Calu3 (cell line): ENCODE data around the gene STX17. TPM values are rescaled to one million over a fixed set of nuclear protein-coding genes. Genes with fewer than 3 reads are reported as not detected.

Experiments used
- BruUV-seq: library from RNA; stranded (reverse); fragments of 400-500 nt; replicated peaks from 2 replicates; lab custom pipeline; 2021; lab: Mats Ljungman, UMichigan
- CTCF ChIA-PET: fragments of 300-600 bp; sonication (Branson Sonifier 250); formaldehyde crosslinking; loops from one replicate; lab custom pipeline; 2022; ENCODE audit warnings: antibody characterized with exemption; lab: Charles Lee
- DNase-seq: peaks from one replicate; pipeline ENCODE4 v3.0.0; 2022
- H3K27ac Mint-ChIP-seq: one replicate; pipeline ENCODE4 v1.8.0; 2022; ENCODE audit warnings: mixed read lengths; ENCODE audit not compliant: unreplicated experiment
- H3K27me3 Mint-ChIP-seq: one replicate; pipeline ENCODE4 v1.8.0; 2022; ENCODE audit warnings: mixed read lengths; ENCODE audit not compliant: unreplicated experiment
- H3K36me3 Mint-ChIP-seq: one replicate; pipeline ENCODE4 v1.8.0; 2022; ENCODE audit warnings: mild to moderate bottlenecking, moderate library complexity, mixed read lengths; ENCODE audit not compliant: insufficient read depth, unreplicated experiment
- H3K4me1 Mint-ChIP-seq: one replicate; pipeline ENCODE4 v1.8.0; 2022; ENCODE audit warnings: mild to moderate bottlenecking, low read depth, mixed read lengths; ENCODE audit not compliant: unreplicated experiment
- H3K4me3 Mint-ChIP-seq: one replicate; pipeline ENCODE4 v1.8.0; 2022; ENCODE audit warnings: mild to moderate bottlenecking, low read depth, moderate library complexity, mixed read lengths; ENCODE audit not compliant: unreplicated experiment
- H3K9me3 Mint-ChIP-seq: one replicate; pipeline ENCODE4 v1.8.0; 2022; ENCODE audit warnings: low read depth, mixed read lengths; ENCODE audit not compliant: unreplicated experiment
- intact Hi-C: fragments of 100-400 bp; cut with micrococcal nuclease; formaldehyde crosslinking; loops from one replicate; pipeline ENCODE4 v1.10.0; 2022; ENCODE audit not compliant: unreplicated experiment
- total RNA-seq: library from RNA; stranded (reverse); gene quantifications from 2 replicates; pipeline ENCODE4 v1.2.3, GENCODE V29; 2022
- TF ChIP-seq, protein P1 (sequence below): fragments of 200-600 bp; IDR thresholded peaks from one replicate; pipeline ENCODE4 v1.8.0; 2022; ENCODE audit warnings: antibody characterized with exemption; ENCODE audit not compliant: unreplicated experiment

Gene STX17
- total RNA-seq, 1 experiment from 2014 or later = 21.5 TPM

DNA sequence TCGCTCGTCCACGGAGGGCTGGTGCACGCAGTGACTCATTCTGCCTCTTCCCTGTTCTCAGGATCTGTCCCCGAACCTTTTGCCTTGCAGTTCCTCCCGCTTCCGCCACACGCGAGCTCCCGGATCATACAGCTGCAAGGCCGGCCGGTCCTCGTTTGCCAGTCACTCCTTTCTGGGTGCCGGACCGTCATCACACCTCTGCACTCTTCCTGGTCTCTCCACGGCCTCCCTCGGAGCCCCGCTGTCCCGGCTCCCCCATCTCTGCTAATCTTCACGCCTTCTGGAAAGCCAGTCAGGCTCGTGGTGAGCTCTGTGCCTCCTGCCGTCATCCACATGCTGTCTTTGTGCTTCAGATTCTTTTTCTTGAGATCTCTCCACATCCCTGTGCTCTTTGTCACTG is 91.8 kb downstream of the STX17 start:
- TF ChIP-seq, protein P1, sequence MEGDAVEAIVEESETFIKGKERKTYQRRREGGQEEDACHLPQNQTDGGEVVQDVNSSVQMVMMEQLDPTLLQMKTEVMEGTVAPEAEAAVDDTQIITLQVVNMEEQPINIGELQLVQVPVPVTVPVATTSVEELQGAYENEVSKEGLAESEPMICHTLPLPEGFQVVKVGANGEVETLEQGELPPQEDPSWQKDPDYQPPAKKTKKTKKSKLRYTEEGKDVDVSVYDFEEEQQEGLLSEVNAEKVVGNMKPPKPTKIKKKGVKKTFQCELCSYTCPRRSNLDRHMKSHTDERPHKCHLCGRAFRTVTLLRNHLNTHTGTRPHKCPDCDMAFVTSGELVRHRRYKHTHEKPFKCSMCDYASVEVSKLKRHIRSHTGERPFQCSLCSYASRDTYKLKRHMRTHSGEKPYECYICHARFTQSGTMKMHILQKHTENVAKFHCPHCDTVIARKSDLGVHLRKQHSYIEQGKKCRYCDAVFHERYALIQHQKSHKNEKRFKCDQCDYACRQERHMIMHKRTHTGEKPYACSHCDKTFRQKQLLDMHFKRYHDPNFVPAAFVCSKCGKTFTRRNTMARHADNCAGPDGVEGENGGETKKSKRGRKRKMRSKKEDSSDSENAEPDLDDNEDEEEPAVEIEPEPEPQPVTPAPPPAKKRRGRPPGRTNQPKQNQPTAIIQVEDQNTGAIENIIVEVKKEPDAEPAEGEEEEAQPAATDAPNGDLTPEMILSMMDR = no peak
- intact Hi-C loops = no loop called here
- no peaks in the 10 kb centered on the region for H3K4me1 Mint-ChIP-seq
- CTCF ChIA-PET = no interaction called here
- H3K27me3 Mint-ChIP-seq = no peaks in the 10 kb centered on the region
- BruUV-seq = no TSS peak
- no peak for DNase-seq
- H3K4me3 Mint-ChIP-seq = no peak overlapping the region
- no peaks in the 10 kb centered on the region for H3K36me3 Mint-ChIP-seq
- no peak overlapping the region for H3K27ac Mint-ChIP-seq
- H3K9me3 Mint-ChIP-seq = no peaks in the 10 kb centered on the region

DNA sequence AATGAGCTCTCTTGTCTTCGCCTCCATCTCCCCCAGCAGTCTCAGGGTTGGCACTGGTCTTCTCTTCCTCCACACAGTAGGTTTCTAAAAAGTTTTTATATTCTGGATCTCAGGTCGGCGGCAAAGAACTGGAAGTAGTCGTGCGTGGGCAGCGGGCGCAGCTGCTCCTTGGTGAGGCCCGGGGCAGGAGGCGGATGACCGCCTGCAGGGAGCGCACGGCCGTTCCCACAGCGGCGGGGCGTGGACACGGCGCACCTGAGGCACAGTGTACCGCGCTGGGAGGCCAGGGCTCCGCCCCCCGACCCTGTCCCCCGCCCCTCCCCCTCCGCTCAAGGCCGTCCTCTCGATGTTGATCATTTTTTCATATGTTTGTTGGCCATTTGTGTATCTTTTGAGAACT is 92.4 kb downstream of the STX17 start:
- TF ChIP-seq, protein P1 = no peak
- CTCF ChIA-PET = no interaction called here
- BruUV-seq = no TSS peak
- Mint-ChIP-seq H3K4me3 (no peak overlapping the region), H3K9me3 (no peaks in the 10 kb centered on the region), H3K36me3 (no peaks in the 10 kb centered on the region), H3K27ac (no peak overlapping the region), H3K4me1 (no peaks in the 10 kb centered on the region), H3K27me3 (no peaks in the 10 kb centered on the region)
- intact Hi-C loops = no loop called here
- DNase-seq = no peak

- Mint-ChIP-seq H3K9me3 (no peaks in the 10 kb centered on the region), H3K27me3 (no peaks in the 10 kb centered on the region), H3K4me1 (no peaks in the 10 kb centered on the region), H3K27ac (no peak overlapping the region), H3K4me3 (no peak overlapping the region), H3K36me3 (no peaks in the 10 kb centered on the region)
- CTCF ChIA-PET = no interaction called here
- intact Hi-C loops = no loop called here
- no TSS peak for BruUV-seq
- TF ChIP-seq, protein P1 = no peak
- no peak for DNase-seq
Observed at GRCh38 chr9:99999797-100000196, 93.3 kb downstream of the STX17 start.

GRCh38 chr9:100011062-100011681 is 104.7 kb downstream of the STX17 start:
- no TSS peak for BruUV-seq
- H3K27ac Mint-ChIP-seq = no peak overlapping the region
- peak; percentile 13 for DNase-seq
- peaks cover 7% of the 10 kb centered on the region for H3K36me3 Mint-ChIP-seq
- CTCF ChIA-PET = interaction anchor here (0.6 kb wide), 1 partner anchor 1862 kb away, joined by 4 read pairs; no protein-coding TSS in a partner anchor
- intact Hi-C loops = loop anchor here (5.0 kb wide), 2 partner anchors 189 to 204 kb away; partner anchors contain the start of gene NR4A3
- H3K4me1 Mint-ChIP-seq = no peaks in the 10 kb centered on the region
- no peaks in the 10 kb centered on the region for H3K27me3 Mint-ChIP-seq
- H3K4me3 Mint-ChIP-seq = no peak overlapping the region
- TF ChIP-seq, protein P1 = peak; percentile 14
- H3K9me3 Mint-ChIP-seq = peaks cover 3% of the 10 kb centered on the region
